ENCODE results near the gene REEP3. TPM values are rescaled to one million over a fixed set of nuclear protein-coding genes. Genes with fewer than 3 reads are reported as not detected.

Gene REEP3
- polyA plus RNA-seq, 1 experiment: 8.3 TPM

DNA sequence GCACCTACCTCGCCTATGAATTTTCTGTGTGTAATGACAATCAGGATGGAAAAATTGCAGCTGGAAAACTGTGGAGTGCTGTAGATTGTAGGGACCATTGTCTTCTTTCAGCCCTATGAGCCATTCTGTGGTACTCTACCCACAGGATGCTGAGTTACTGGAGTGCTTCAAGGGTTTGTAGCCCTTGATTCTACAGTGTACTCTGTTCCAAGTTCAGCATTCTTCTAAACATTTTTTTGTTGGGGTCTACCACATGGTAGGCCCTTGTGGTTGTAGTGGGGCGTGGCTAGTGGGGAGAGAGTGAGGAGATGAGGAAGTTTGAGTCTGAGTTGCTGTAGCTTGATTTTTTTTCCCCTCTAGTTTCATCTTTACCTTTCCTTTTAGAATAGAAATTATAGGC, 33.5 kb downstream of the REEP3 start:
- TF ChIP-seq, protein P1, sequence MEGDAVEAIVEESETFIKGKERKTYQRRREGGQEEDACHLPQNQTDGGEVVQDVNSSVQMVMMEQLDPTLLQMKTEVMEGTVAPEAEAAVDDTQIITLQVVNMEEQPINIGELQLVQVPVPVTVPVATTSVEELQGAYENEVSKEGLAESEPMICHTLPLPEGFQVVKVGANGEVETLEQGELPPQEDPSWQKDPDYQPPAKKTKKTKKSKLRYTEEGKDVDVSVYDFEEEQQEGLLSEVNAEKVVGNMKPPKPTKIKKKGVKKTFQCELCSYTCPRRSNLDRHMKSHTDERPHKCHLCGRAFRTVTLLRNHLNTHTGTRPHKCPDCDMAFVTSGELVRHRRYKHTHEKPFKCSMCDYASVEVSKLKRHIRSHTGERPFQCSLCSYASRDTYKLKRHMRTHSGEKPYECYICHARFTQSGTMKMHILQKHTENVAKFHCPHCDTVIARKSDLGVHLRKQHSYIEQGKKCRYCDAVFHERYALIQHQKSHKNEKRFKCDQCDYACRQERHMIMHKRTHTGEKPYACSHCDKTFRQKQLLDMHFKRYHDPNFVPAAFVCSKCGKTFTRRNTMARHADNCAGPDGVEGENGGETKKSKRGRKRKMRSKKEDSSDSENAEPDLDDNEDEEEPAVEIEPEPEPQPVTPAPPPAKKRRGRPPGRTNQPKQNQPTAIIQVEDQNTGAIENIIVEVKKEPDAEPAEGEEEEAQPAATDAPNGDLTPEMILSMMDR (IDR thresholded peaks at IDR 0.05; ENCODE audit: insufficient read depth, low read depth, low read length): no peak
- H3K4me3 ChIP-seq (ENCODE audit: low read depth, low read length): no peak overlapping the region
- H3K27me3 ChIP-seq (ENCODE audit: control insufficient read depth, insufficient read depth, low read length): no peaks in the 10 kb centered on the region
- CTCF ChIA-PET: interaction anchor here (1.7 kb wide), 1 partner anchor 11 kb away, joined by 4 read pairs; no protein-coding TSS in a partner anchor
- POLR2A ChIA-PET: no interaction called here
- DNase-seq (ENCODE audit: low read depth): peak; percentile 69
- no peaks in the 10 kb centered on the region for H3K36me3 ChIP-seq (ENCODE audit: control insufficient read depth, insufficient read depth, low read length)

DNA sequence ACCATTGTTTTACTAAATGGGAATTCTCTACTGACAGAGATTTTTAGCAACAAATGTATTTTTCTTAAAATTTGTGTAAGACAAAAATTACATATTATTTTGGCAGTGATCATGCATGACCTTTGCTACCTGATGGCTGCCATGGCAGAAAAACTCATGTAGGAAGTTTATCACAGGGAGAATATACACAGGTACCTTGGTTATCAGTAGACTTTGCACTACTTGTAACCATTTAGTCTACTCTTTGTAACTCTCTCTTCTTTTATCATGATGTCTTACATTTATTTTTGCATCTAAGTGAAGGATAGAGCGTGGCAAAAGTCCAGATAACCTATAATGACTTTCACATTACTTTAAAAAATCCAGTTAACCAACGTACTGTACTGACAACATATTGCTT, 34.1 kb downstream of the REEP3 start:
- no peak for DNase-seq (ENCODE audit: low read depth)
- Histone ChIP-seq H3K4me3 (ENCODE audit: low read depth, low read length) (no peak overlapping the region), H3K36me3 (ENCODE audit: control insufficient read depth, insufficient read depth, low read length) (no peaks in the 10 kb centered on the region), H3K27me3 (ENCODE audit: control insufficient read depth, insufficient read depth, low read length) (no peaks in the 10 kb centered on the region)
- POLR2A ChIA-PET: no interaction called here
- CTCF ChIA-PET: no interaction called here
- TF ChIP-seq, protein P1 (IDR thresholded peaks at IDR 0.05; ENCODE audit: insufficient read depth, low read depth, low read length): no peak

DNA sequence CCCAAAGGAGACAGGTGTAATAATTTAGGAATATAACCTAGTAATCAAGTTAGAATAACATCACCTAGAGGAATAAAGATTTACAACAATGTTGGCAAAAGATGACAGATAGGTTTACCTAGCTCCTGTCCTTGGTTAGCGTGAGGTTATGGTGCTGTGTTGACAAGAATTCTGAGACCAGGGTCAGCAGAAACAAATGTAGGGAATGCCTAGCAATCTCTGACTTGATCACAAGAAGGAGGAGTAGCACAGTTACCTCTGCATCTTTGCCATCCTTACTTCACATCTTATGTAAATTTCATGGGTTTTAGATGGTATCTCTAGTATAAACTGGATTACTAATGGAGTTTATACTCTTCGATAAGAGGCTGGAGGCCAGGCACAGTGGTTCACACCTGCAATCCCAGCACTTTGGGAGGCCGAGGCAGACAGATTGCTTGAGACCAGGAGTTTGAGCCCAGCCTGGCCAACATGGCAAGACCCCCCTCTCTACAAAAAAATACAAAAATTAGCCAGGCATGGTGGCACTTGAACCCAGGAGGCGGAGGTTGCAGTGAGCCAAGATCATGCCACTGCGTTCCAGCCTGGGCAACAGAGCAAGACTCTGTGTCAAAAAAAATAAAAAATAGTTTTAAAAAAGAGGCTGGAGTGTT, 37.1 kb downstream of the REEP3 start:
- POLR2A ChIA-PET: no interaction called here
- CTCF ChIA-PET: interaction anchor here (1.3 kb wide), 1 partner anchor 15 kb away, joined by 3 read pairs; no protein-coding TSS in a partner anchor
- TF ChIP-seq, protein P1 (IDR thresholded peaks at IDR 0.05; ENCODE audit: insufficient read depth, low read depth, low read length): no peak
- Histone ChIP-seq H3K4me3 (ENCODE audit: low read depth, low read length) (no peak overlapping the region), H3K27me3 (ENCODE audit: control insufficient read depth, insufficient read depth, low read length) (no peaks in the 10 kb centered on the region), H3K36me3 (ENCODE audit: control insufficient read depth, insufficient read depth, low read length) (no peaks in the 10 kb centered on the region)
- DNase-seq (ENCODE audit: low read depth): no peak

DNA sequence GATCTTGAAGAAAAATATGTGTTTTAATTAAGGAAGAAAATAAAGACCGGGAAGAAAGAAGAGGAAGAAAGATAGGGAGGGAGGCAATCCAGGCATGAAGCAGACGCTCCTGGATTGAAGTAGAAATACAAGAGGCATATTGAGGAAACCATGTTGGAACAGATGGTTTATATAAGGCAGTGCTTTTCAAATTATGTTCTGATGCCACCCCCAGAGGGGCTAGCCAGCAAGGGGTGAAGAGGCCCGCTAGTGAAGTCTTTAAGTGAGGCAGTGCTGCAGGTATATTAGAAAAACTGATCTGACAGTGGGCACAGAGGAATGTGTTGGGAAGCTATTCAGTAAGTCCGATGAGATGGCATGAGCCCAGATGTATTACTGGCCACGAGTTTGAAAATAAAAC, 40.1 kb downstream of the REEP3 start:
- ChIA-PET CTCF (interaction anchor here (0.9 kb wide), 1 partner anchor 8 kb away, joined by 3 read pairs; no protein-coding TSS in a partner anchor), POLR2A (no interaction called here)
- no peak overlapping the region for H3K4me3 ChIP-seq (ENCODE audit: low read depth, low read length)
- H3K36me3 ChIP-seq (ENCODE audit: control insufficient read depth, insufficient read depth, low read length): no peaks in the 10 kb centered on the region
- no peak for DNase-seq (ENCODE audit: low read depth)
- TF ChIP-seq, protein P1 (IDR thresholded peaks at IDR 0.05; ENCODE audit: insufficient read depth, low read depth, low read length): no peak
- H3K27me3 ChIP-seq (ENCODE audit: control insufficient read depth, insufficient read depth, low read length): no peaks in the 10 kb centered on the region

DNA sequence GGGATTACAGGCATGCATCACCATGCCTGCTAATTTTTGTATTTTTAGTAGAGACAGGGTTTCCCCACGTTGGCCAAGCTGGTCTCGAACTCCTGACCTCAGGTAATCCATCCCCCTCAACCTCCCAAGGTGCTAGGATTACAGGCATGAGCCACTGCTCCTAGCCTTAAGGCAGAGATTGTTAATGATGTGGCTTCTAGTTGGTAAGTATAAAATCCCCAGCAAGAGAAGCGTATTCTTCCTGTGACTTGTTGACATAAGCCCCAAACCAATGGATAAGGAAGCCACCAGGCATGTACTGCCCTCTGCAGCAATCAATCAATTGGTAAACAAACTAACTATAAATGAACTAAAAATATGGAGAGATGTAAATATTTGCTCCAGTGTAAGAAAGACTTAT, 41.2 kb downstream of the REEP3 start:
- CTCF ChIA-PET: interaction anchor here (0.9 kb wide), 1 partner anchor 9 kb away, joined by 3 read pairs; no protein-coding TSS in a partner anchor
- Histone ChIP-seq H3K27me3 (ENCODE audit: control insufficient read depth, insufficient read depth, low read length) (no peaks in the 10 kb centered on the region), H3K36me3 (ENCODE audit: control insufficient read depth, insufficient read depth, low read length) (no peaks in the 10 kb centered on the region), H3K4me3 (ENCODE audit: low read depth, low read length) (no peak overlapping the region)
- TF ChIP-seq, protein P1 (IDR thresholded peaks at IDR 0.05; ENCODE audit: insufficient read depth, low read depth, low read length): no peak
- no peak for DNase-seq (ENCODE audit: low read depth)
- POLR2A ChIA-PET: no interaction called here
